Amniotic stem cell (primary cell): Measurements from ENCODE around the gene USPL1.
"Not testable (repeated sequence)": the region's sequence is repeated elsewhere in the genome, so short reads cannot be mapped to it uniquely, and the experiment has no call there.

ENCODE experiments used
- DNase-seq: peaks from one replicate; lab custom pipeline; 2025; lab: John Stamatoyannopoulos, UW

The USPL1 gene

DNA sequence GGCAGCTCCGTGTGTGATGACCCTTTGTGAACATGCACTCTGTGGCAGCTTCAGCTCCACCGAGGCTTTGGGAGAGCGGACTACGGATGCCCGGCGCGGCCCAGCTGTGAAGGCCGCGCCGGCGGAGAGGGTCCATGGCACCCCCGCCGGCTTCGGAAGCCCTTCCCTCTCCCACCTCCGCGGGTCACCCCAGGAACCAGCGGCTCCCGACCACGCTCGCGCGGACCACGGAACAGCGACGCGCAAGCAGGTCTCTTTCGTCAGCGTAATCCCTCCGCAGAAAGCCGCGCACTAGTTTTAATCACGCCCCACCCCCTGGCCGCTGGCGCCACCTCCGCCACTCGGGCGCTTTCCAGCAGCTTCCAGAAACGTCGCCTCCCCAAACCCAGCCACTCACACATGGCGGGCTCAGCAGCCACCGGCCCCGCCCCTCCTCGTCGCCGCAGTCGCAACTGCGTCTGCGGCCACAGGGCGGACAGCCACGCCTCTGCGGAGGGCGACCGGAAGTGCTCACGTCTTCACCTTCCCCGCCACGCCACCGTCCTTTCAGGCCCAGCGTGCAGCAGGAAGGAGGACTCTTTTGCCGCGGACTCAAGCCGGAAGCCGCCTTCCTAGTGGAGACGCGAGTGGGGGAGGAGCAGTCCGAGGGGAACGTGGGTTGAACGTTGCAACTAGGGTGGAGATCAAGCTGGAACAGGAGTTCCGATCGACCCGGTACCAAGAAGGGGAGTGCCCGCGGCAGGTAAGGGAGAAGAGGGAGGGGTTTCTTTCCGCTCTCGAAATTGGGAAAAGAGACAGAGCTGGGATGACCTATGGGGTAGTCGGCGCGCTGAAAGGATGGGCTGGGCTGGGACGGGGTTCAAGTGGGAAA is at the start of gene USPL1:
Gene USPL1, plus strand, starts transcription at position 606 of the 871 bp plus-strand sequence. CDS start 3,221 bp downstream, outside the sequence.
- peak; percentile 97 for DNase-seq

DNA sequence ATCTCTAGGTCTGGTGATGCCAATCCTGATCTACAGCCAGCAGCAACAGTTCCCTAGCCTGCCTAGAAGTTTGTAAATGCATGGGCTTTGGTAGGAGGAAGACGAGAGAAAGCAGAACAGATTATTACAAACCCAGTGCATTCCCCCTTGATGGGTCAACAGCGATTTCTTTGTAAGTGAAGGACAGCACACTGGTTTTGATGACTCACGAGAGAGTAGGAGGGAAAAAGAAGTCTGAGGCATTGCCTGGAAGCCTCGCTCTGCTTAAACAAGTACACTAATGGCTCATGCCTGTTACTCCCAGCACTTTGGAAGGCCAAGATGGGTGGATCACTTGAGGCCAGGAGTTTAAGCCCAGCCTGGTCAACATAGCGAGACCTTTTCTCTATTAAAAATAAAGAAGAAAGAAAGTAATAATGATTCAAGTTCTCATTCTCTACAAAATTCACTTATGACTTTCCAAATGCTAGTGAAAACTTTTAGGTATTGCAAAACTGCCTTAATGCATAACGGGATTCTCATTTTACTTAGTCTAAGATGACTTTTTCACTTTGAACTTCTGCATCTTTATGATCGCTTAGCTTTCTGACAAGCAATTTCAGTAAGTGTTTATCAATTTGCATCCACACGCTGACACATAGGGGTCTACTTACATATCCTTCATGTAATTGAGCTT is 47.7 kb upstream of the USPL1 start:
- peak; percentile 90 for DNase-seq

GRCh38 chr13:30570691-30571090 is 47.0 kb upstream of the USPL1 start:
- DNase-seq: no peak

- peak; percentile 59 for DNase-seq
Measured at GRCh38 chr13:30572859-30573275, 44.9 kb upstream of the USPL1 start.

DNA sequence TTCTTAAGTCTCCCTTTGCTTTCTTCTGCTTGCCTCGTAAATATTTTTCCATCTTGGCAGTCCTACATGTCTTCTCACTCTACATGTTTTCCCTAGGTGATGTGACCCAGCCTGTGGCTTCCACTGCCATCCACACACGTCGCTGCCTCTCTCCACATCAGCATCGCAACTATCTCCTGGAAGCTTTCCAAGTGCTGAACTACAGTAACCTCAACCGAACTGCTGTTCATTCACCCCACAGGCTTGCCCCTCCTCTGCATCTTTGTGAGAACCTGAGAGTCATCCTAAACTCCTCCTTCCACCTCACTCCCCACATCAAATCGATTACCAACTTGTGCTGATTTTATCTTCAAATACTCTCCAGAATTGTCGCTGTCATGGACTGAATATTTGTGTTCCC is 41.2 kb upstream of the USPL1 start:
- no peak for DNase-seq

DNA sequence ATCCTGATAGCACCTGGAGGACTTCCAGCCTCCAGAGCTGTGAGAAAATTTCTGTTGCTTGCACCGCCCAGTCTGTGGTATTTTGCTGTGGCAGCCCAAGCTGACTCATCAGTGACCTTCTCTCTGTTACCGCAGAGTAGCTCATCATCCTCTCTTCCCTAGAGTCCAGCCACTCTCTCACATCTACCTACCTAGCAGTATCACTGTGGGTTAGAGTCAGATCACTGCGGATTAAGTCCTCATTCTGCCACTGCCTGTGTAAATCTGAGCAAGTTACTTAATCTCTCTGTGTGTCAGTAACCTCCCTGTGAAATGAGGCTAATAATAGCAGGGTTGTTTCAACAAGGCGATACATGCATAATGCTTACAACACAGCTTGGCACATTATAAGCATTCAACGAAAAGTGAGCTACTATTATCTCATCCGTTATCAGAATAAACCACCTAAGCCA is 40.3 kb upstream of the USPL1 start:
- DNase-seq: peak; percentile 32

DNA sequence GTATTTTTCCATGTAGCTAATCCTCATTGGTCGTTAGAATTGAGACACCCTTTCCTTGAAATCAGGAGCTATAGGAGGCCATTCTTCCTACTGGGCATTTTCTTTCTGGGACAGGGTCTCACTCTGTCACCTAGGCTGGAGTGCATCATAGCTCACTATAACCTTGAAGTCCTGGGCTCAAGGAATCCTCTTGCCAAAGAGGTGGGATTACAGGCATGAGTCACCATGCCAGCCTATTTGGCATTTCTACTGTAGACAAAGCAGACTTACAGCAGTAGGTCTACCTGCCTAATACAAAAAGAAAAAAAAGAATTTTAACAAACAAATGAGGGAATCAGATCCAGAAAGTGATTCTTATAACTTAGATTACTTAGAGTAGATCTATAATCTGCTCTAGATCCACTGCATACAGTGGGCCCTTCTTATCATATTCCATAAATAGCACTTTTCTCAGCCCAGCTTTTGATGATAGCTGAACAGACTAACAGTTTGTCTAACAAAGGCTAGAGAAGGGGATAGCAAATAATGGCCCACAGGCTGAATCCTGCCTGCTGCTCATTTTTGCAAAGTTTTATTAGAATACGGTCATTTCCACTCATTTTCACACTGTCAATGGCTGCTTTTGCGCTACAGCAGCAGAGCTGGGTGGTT is 36.7 kb upstream of the USPL1 start:
- no peak for DNase-seq

- DNase-seq: no peak
Measured at GRCh38 chr13:30581582-30581981, 36.1 kb upstream of the USPL1 start.

- no peak for DNase-seq
Measured at GRCh38 chr13:30584051-30584731, 33.5 kb upstream of the USPL1 start.

GRCh38 chr13:30585748-30586262 is 31.9 kb upstream of the USPL1 start:
- DNase-seq: no peak

- no peak for DNase-seq
Measured at GRCh38 chr13:30587231-30587630, 30.5 kb upstream of the USPL1 start.

- no peak for DNase-seq
Measured at GRCh38 chr13:30587739-30588138, 30.0 kb upstream of the USPL1 start.

DNA sequence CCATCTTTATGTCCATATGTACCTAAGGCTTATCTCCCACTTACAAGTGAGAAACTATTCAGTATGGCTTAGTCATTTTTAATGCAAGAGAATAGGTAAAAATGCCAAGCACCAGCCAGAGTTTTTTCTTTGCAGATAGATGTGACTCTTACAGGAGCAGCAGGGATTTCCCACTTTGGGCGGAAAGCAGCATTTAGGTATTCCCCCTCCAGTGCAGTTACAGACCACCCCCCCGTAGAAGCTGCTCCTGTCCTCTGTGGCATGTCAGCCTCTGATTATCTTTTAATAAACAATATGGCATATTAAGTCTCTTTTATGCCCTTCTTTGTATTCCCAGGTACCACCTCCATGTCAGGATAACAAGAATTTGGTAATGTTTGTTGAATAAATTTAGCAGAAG is 24.7 kb upstream of the USPL1 start:
- no peak for DNase-seq

GRCh38 chr13:30600496-30600895 is 17.2 kb upstream of the USPL1 start:
- no peak for DNase-seq

GRCh38 chr13:30601836-30602235 is 15.9 kb upstream of the USPL1 start:
- DNase-seq: no peak

- no peak for DNase-seq
Measured at GRCh38 chr13:30605052-30605451, 12.7 kb upstream of the USPL1 start.

GRCh38 chr13:30607186-30607585 is 10.5 kb upstream of the USPL1 start:
- DNase-seq: not testable (repeated sequence)

DNA sequence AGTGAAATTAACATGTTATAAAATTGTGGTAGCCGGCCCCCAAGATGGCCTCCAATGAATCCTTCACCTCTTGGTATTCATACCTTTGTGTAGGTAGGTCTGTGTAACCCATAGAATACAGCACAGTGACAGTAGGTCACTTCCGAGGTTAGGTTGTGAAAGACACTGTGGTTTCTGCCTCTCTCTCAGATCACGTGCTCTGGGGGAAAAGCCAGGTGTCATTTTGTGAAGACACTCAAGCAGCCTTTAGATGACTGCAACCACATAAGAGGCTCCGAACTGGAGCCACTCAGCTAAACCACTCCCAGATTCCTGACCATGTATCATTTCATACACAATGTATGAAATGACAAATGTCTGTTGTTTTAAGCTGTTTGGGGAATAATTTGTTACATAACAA is 9.8 kb upstream of the USPL1 start:
- no peak for DNase-seq

DNA sequence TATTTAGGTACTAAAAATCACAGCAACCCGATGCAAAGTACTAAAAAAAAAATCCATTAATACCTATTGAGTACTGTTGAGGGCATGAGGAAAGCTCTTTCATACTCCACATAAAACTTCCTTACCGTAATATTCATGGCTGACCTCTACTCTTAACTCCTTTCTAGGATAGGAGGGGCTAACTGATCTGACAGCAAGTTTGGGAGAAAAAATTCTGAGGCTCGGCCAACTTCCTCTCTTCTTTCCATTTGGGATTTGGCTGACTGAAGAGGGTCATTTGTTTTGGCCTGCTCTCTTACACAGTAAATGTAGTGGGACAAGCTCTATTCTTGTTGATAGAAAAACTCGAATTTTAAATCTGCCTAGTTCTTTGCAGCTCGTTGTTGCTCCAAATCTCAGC is 9.4 kb upstream of the USPL1 start:
- DNase-seq: no peak

- DNase-seq: no peak
Measured at GRCh38 chr13:30610311-30610710, 7.4 kb upstream of the USPL1 start.

DNA sequence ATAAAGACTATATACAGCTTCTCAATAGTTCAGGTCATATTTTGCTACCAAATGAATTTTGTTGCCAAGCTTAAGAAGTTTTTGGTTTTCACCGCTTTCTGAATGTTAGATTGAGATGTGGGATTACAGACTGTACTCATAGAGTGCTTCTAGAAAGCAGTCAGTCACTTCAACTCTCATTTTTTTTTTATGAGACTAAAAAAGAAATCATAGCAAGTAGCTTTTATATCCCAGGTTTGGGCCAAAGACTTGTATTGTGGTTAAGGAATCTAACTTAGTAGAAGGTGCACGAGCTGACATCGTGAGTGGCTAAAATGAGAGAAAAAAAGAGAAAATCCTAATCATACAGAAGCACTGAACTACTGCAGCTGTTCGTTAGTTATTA is 2.2 kb upstream of the USPL1 start:
- DNase-seq: no peak
